Left lung (tissue), 10 donors: ENCODE measurements around the gene SLAMF6. TPM values are rescaled to one million over a fixed set of nuclear protein-coding genes. Genes with fewer than 3 reads are reported as not detected.
A peak's percentile ranks its signal among the peaks of the same experiment; 100 is the strongest.
"Not testable (repeated sequence)": the region's sequence is repeated elsewhere in the genome, so short reads cannot be mapped to it uniquely, and the experiment has no call there.

Source experiments
- ATAC-seq: fragments of 200-7000 bp; cut with Tn5 transposase; one replicate; pipeline ENCODE4 v1.9.1; 2020; ENCODE audit warnings: moderate library complexity
- DNase-seq, 4 donors: peaks; one replicate each; pipeline ENCODE4 v3.0.0-alpha.2; 2013 to 2020
- H3K27ac ChIP-seq, 2 donors: fragments of 200-600 bp; sonication (generic) in 1 of 2; one replicate each; pipeline versions ENCODE4 v1.5.0 to v1.8.0; 2020 to 2021
- H3K27me3 ChIP-seq, 2 donors: fragments of 200-600 bp; sonication (generic) in 1 of 2; one replicate each; pipeline versions ENCODE4 v1.5.0 to v1.8.0; 2020 to 2021
- H3K36me3 ChIP-seq, 2 donors: fragments of 200-600 bp; sonication (generic) in 1 of 2; one replicate each; pipeline versions ENCODE4 v1.5.0 to v1.8.0; 2020 to 2021
- H3K4me1 ChIP-seq, 2 donors: fragments of 200-600 bp; one replicate each; pipeline ENCODE4 v1.8.0; 2021
- H3K4me3 ChIP-seq, 2 donors: fragments of 200-600 bp; sonication (generic) in 1 of 2; one replicate each; pipeline versions ENCODE4 v1.5.0 to v1.8.0; 2020 to 2021; ENCODE audit warnings: mild to moderate bottlenecking in 1 of 2
- H3K9me3 ChIP-seq, 2 donors: fragments of 200-600 bp; sonication (generic) in 1 of 2; one replicate each; pipeline versions ENCODE4 v1.5.0 to v1.8.0; 2020 to 2021
- CTCF ChIP-seq, 2 donors: fragments of 200-600 bp; sonication (generic) in 1 of 2; IDR thresholded peaks; one replicate each; pipeline versions ENCODE4 v1.5.0 to v1.8.0; 2021; ENCODE audit warnings: antibody characterized with exemption in 2 of 2
- intact Hi-C, 2 donors: fragments of 100-400 bp; cut with DNase I; formaldehyde crosslinking; loops; one replicate each; pipeline versions ENCODE4 v1.11.2 to v1.14.2; 2022
- polyA plus RNA-seq, 6 donors: library from polyadenylated mRNA; unstranded; fragments of 120-200 nt; gene quantifications; one replicate each; pipeline ENCODE4 v1.2.1, GENCODE V29; 2013; ENCODE audit not compliant: insufficient read length in 6 of 6
- total RNA-seq, 2 donors: library from RNA; stranded (reverse); fragmentation: NEBNext Ultra II Directional; extraction: Animal tissue kit (Norgen Biotek cat#: 25700); gene quantifications; one replicate each; pipeline ENCODE4 v1.2.1, GENCODE V29; 2021
- donor health status: DM: no; HTN: yes; CAD: no.
- donor health status: DM: no; HTN: no; CAD: no.

SLAMF6 gene
- total and polyA plus RNA-seq, 8 donors = 0.10 to 2.8 (median 0.57) TPM

GRCh38 chr1:160504651-160505050 lies 18.4 kb downstream of the SLAMF6 start:
- Histone ChIP-seq H3K36me3 (no peaks in the 10 kb centered on the region), H3K27ac (no peak overlapping the region), H3K27me3 (no peaks in the 10 kb centered on the region), H3K4me3 (no peak overlapping the region), H3K9me3 (peaks cover 0 to 36% of the 10 kb centered on the region in 2 donors), H3K4me1 (peaks cover 0 to 4% of the 10 kb centered on the region in 2 donors)
- DNase-seq (no peak), ATAC-seq (no peak)
- intact Hi-C loops = no loop called here
- TF ChIP-seq CTCF (IDR thresholded peaks at IDR 0.05) = no peak

DNA sequence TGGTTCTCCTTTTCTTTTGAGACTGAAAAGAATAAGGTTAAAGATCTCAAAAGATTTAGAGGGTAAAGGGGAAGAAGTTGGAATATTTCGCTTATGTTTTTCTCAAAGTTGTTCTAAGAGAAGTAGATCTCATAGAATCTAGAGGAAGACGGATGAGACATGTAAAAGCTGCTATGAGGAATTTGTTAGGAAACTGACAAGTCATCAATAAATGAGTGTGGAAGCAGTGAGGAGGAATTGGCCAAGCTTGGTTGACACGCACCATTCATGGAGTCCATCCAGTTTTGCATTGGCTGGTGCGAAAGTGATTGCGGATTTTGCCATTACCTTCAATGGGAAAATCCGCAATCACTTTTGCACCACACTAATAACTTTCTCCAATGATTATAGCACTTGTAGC lies 20.0 kb downstream of the SLAMF6 start:
- no peak overlapping the region for H3K4me3 ChIP-seq
- no peak for TF ChIP-seq CTCF (IDR thresholded peaks at IDR 0.05)
- no peak for ATAC-seq
- no peaks in the 10 kb centered on the region for H3K36me3 ChIP-seq
- peaks cover 0 to 4% of the 10 kb centered on the region in 2 donors for H3K4me1 ChIP-seq
- peaks cover 0 to 35% of the 10 kb centered on the region in 2 donors for H3K9me3 ChIP-seq
- no peak for DNase-seq
- H3K27ac ChIP-seq = no peak overlapping the region
- intact Hi-C loops = no loop called here
- H3K27me3 ChIP-seq = no peaks in the 10 kb centered on the region

DNA sequence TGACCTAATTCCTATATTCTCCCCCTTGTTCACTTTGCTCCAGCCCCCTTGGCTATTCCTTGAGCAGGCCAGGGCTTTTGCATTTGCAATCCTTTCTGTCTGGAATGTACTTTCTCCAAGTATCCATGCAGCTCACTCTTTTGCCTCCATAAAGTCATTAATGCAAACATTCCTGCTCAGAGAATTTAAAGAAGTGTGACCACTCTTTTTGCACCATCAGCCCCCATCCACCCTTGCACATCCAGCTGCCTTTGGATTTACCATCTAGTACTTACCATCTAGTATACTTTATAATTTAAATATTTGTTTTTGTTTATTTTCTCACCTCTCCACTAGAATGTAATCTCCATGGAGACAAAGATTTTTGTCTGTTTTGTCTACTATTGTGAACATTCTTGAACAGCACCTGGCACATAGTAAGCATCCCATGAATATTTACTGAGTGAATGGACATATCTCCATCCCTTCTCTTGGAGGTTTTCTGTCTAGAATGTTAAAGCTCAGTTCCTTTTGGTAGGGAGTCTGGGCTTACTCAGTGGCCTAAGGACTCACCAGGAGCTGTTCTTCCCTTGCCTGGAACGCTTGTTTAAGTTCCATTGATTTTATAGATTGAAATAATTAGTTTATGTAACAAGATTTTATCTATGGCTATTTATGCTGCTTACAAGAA lies 22.6 kb downstream of the SLAMF6 start:
- TF ChIP-seq CTCF (IDR thresholded peaks at IDR 0.05) = no peak
- intact Hi-C loops = no loop called here
- H3K36me3 ChIP-seq = no peaks in the 10 kb centered on the region
- ATAC-seq (no peak), DNase-seq (no peak)
- peaks cover 0 to 11% of the 10 kb centered on the region in 2 donors for H3K9me3 ChIP-seq
- H3K27ac ChIP-seq = peak overlapping the region in 1 of 2 donors; percentile 57
- no peak overlapping the region for H3K4me3 ChIP-seq
- H3K4me1 ChIP-seq = peaks cover 0 to 4% of the 10 kb centered on the region in 2 donors
- H3K27me3 ChIP-seq = no peaks in the 10 kb centered on the region

DNA sequence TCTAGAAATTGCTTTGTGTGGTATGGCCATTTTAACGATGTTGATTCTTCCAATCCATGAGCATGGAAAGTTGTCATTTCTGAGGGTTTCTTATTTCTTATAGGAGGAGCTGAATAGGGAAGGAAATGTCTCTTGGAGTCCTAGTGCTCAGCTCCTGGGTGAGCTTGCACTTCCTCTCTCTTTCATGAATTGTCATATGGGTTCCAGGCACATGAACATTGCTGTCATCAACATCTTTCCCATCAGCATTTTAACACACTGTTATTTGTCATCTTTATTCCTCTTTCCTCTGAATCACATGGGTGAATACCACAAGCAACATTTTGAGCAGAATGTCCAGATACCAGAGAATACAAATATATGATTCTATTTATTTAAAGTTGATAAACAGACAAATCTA lies 23.4 kb downstream of the SLAMF6 start:
- no peak overlapping the region for H3K4me3 ChIP-seq
- DNase-seq (no peak), ATAC-seq (peak; percentile 67)
- peaks cover 0 to 7% of the 10 kb centered on the region in 2 donors for H3K9me3 ChIP-seq
- H3K4me1 ChIP-seq = peaks cover 0 to 4% of the 10 kb centered on the region in 2 donors
- H3K27ac ChIP-seq = peak overlapping the region; percentile 4 to 57
- intact Hi-C loops = no loop called here
- H3K36me3 ChIP-seq = no peaks in the 10 kb centered on the region
- no peaks in the 10 kb centered on the region for H3K27me3 ChIP-seq
- no peak for TF ChIP-seq CTCF (IDR thresholded peaks at IDR 0.05)

- H3K4me1 ChIP-seq, ATAC-seq, H3K36me3 ChIP-seq, H3K4me3 ChIP-seq, H3K9me3 ChIP-seq, intact Hi-C loops, DNase-seq, H3K27ac ChIP-seq, H3K27me3 ChIP-seq: not testable (repeated sequence)
These were observed 24.6 kb downstream of the SLAMF6 start for GRCh38 chr1:160498301-160499065.
